DMS153 (cell line): ENCODE data around the gene KLK7.
"Not testable (repeated sequence)": the region's sequence is repeated elsewhere in the genome, so short reads cannot be mapped to it uniquely, and the experiment has no call there.

Source experiments
- DNase-seq: peaks from one replicate; lab custom pipeline; 2025; lab: John Stamatoyannopoulos, UW

The KLK7 gene

DNA sequence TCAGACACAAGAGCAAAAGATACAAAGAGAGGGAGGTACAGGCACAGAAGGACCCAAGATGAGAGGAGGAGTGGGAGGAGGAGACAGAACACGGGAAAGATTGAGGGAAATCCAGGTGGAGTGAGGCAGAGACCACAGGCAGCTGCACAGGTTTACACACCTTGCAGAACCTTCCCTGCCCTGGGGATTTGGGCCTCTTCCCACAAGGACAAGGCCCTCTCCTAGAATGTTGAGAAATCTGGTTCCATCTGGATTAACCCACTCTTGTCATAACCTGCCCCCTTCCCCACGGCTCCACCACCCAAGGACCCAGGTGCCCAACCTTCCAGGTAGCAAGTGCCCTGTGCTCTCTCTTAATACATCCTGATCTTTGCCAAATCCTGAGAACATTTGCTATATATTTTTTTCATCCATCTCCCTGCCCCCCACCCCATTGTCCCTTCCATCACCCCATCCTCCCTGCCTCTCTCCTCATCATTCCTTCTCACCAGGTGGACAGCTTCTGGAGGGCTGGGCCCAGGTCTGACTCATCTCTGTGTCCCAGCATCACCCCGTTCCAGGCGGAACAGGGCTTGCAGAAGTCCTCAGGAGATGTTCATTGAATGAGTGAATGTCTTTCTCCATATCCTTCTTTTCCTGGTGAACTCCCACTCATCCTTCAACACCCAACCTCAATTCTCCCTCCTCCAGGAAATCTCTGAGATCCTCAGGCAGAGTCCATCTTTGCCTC is 26.5 kb upstream of the KLK7 start:
- DNase-seq, result no peak

- no peak for DNase-seq
Measured at GRCh38 chr19:51009061-51009891, 25.6 kb upstream of the KLK7 start.

GRCh38 chr19:51007488-51007887 is 23.8 kb upstream of the KLK7 start:
- no peak for DNase-seq

- no peak for DNase-seq
Measured at GRCh38 chr19:51006406-51006805, 22.7 kb upstream of the KLK7 start.

DNA sequence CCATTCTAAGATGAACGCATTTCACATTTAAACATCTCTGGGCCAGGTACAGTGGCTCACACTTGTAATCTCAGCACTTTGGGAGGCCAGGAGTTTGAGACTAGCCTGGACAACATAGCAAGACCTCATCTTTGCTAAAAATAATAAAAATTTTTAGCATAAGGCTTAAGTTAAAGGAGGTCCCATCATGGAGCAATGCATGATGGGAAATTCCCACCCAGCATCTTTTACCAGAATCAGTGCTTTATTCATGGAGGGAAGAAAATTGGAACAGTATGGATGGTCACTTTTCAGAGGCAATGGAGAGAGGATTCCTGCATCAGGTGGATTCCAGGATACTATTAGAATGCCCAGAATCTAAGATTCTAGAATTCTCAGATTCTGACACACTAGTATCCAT is 21.5 kb upstream of the KLK7 start:
- no peak for DNase-seq

DNA sequence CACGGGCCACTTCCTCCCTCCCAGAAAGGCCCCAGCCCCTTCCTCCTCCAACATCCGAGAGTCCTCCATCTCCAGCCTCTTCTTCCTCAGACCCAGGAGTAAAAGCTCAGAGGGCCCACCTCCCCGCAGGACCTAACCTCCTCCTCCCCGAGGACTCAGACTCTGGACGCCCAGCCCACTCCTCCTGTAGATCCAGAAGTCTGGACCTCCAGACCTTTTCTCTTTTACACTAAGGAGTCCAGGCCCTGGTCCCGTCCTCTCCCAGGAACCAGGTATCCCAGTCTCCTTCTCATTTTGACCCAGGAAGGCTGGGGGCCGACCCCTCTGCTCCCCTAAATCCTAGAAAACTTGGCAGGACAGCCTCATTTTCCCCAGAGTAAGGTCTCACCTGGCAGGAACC is 19.6 kb upstream of the KLK7 start:
- DNase-seq, result no peak

DNA sequence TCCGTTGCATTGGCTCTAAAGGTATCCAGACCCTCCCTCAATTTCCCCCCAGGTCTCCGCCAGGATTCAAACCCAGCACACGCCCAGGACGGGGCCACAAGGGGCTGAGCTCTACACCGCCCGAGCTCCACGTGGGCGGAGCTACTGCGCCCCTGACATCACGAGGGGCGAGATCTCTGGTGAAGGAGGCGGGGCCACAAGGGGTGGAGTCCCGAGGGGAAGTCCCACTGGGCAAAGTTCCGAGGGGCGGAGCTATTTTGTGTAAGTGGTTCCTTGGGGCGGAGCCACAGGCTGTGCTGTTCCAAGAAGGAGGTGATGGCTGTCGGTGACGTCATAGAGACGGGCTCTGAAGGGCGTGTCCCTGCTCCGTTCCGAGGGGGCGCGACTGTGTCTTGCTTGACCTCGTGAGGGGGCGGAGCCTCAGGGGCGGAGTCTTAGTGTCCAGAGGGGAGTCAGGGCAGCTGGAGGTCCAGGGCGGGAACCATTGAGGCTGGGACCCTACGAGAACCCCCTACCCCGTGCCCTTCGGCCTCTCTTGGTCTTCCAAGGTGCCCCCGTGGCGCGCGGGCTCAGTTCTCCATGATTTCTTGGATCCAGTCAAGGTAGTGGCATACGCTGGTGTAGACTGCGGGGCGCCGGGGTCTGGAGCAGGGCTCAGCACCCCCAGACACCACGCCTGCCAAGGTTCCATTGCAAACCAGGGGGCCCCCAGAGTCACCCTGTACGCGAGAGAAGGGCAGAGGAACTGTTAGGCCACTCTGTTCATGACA is 19.0 kb upstream of the KLK7 start:
- no peak for DNase-seq

DNA sequence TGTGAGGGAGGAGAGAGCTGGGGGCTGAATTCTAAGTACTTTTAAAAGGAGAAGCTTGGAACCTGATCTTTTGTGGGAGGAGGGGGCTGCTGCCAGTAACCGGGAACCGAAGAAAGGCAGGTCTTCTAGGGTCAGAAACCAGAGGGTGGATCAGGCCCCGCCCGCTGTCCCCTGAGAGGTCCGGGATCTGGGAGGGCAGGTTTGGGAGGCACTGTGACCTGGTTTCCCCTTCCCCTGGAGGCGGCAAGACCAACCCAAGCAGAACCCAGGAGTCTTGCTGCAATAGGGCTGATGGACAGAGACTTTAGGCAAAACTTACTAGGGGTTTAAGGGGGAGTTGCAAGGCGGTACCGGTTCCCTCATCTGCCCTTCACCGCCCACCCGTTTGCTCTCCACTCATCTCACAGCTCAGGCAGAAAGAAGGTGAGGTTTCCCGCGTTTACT is 18.4 kb upstream of the KLK7 start:
- DNase-seq, result no peak

GRCh38 chr19:51001515-51001914 is 17.8 kb upstream of the KLK7 start, which contains the start of gene KLK8:
Gene KLK8, minus strand, starts transcription at chr19:51001604. Its CDS starts 437 bp downstream, at chr19:51001167.
- DNase-seq, result no peak

DNA sequence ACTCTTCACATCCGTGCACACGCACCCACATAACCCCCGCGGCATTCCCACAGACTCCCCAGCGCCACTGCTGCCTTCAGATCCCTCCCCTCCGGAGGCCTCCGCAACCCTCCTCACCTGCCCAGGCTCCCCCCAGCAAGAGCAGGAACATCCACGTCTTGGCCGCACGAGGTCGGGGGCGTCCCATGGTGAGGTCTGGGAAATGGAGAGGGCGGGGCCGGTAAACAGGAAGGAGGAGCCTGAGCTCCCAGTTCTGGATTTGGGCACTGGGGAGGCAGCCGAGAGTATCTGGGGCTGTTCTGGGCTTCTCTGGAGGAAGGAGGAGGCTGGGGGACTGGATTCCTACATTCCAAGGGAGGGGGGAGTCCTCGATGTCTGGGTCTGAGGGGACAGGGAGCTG is 17.3 kb upstream of the KLK7 start:
- DNase-seq, result no peak

- DNase-seq, result no peak
Measured at GRCh38 chr19:51000426-51000825, 16.7 kb upstream of the KLK7 start.

- DNase-seq, result no peak
Measured at GRCh38 chr19:50998686-50999085, 15.0 kb upstream of the KLK7 start.

GRCh38 chr19:50998061-50998460 is 14.3 kb upstream of the KLK7 start:
- no peak for DNase-seq

DNA sequence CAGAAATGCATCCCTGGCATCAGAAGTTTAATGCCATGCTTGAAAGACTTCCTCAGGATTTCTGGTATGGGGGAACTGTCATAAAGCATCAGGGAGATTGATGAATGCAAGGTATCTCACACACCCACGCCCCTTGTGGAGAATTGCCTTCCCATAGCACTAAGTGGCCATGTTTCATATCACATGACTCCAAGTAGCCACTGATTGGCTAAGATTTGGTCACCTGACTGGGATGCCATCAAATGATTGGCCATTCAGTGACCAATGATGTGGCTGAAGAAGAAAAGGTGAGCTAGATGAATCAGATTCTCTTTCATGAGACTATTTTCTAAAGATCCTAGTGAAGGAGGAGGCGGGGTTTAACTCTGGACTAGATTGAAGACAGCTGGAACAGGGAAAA is 10.4 kb upstream of the KLK7 start:
- DNase-seq, result no peak

DNA sequence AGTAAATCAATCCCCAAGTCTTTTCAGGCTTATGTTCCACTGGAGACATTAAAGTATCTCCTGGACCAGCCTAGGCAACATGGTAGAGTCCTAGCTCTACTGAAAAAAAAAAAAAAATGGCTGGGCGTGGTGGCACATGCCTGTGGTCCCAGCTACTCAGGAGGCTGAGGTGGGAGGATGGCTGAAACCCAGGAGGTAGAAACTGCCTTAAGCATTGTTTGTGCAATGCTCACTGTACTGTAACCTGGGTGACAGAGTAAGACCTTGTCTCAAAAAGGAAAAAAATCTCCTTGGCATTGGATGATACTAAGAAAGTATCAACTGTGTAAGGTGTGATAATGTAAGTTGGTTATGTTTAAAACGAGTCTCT is 8.9 kb upstream of the KLK7 start:
- no peak for DNase-seq

GRCh38 chr19:50984416-50984815 is 699 bp upstream of the KLK7 start:
- DNase-seq, result not testable (repeated sequence)

DNA sequence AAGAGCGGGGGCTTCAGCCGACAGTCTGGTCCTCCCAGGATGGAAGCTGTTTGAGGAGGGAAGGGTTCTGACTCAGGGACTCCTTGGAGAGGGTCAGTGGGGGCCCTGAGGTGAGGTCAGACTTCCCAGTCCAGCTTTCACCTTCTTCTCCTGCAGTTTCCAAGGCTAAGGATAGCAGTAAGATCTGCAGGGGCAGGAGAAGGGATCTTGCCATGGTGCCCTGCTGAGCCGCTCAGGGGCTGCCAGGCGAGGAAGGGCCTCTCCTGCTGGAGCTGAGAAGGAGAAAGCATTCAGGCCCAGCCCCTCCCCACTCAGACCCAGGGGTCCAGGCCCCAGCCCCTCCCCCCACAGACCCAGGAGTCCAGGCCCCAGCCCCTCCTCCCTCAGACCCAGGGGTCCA is 1.5 kb downstream of the KLK7 start:
- DNase-seq, result no peak

DNA sequence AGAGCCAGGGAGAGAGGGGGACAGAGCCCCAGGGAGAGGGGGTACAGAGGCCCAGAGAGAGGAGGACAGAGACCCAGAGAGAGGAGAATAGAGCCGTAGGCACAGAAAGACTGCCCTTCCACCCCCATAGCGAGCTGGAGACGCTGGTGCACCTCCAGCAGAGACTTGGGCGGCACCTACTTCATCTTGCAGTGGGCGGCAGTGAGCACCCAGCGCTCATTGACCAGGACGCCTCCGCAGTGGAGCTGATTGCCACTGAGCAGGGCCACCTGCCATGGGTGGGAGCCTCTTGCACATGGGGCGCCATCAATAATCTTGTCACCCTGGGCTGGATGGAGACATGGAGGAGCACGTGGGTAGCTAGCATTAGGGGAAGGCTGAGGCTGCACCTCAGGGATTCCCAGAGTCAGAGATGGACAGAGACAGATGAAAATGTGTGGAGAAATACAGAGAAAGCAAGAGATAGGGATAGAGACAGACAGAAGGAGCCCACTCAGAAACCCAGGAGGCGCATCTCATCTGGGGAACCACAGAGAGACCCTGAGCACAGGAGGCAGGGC is 2.0 kb downstream of the KLK7 start:
- no peak for DNase-seq

DNA sequence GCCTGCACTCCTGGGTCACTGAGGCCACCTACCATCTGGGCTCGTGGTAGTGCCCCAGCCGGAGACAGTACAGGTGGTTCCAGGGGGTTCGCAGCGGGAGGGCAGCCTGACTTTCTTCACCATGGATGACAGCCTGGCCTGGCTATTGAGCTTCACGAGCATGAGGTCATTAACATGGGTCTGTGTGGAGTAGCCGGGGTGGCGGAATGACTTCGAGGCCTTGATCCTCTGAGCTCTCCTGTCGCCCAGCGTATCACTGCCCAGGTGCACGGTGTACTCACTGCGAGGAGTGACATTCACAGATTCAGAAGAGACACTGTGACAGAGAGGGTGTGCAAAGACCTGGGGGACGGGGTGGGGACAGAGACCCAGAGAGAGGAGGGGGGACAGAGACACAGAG is 3.5 kb downstream of the KLK7 start:
- DNase-seq, result no peak

DNA sequence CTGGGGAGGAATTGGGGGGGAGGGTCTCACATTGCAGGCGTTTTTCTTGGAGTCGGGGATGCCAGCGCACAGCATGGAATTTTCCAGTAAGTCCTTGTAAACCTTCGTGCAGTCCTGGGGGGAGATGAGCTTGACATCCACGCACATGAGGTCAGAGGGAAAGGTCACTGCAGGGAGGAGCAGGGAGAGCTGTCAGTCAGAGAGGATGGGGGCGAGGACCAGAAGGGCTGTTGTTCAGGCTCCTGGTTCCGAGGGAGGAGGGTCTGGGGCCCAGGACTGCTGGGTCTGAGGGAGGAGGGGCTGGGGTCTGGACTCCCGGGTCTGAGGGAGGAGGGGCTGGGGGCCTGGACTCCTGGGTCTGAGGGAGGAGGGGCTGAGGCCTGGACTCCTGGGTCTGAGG is 4.0 kb downstream of the KLK7 start:
- no peak for DNase-seq

- DNase-seq, result no peak
Measured at GRCh38 chr19:50978772-50979390, 4.8 kb downstream of the KLK7 start.

- no peak for DNase-seq
Measured at GRCh38 chr19:50977626-50978025, 6.1 kb downstream of the KLK7 start.
